GM10266 (cell line): Measurements from ENCODE around the gene CUL4B.
"Not testable (repeated sequence)": the region's sequence is repeated elsewhere in the genome, so short reads cannot be mapped to it uniquely, and the experiment has no call there.

ENCODE experiments used
- DNase-seq: peaks from one replicate; pipeline ENCODE4 v3.0.0; 2012; ENCODE audit errors: extremely low spot score
- TF ChIP-seq, protein P1 (sequence below): IDR thresholded peaks from 2 replicates; pipeline ENCODE4 v1.5.1; 2012; ENCODE audit warnings: mild to moderate bottlenecking, low read depth; ENCODE audit not compliant: control insufficient read depth, insufficient read depth; ENCODE audit errors: missing control alignments

The CUL4B gene

GRCh38 chrX:120560842-120561633 lies at the start of gene CUL4B:
Gene CUL4B (minus strand): TSS chrX:120560962. CDS start chrX:120560638, 324 bp downstream.
- TF ChIP-seq, protein P1, sequence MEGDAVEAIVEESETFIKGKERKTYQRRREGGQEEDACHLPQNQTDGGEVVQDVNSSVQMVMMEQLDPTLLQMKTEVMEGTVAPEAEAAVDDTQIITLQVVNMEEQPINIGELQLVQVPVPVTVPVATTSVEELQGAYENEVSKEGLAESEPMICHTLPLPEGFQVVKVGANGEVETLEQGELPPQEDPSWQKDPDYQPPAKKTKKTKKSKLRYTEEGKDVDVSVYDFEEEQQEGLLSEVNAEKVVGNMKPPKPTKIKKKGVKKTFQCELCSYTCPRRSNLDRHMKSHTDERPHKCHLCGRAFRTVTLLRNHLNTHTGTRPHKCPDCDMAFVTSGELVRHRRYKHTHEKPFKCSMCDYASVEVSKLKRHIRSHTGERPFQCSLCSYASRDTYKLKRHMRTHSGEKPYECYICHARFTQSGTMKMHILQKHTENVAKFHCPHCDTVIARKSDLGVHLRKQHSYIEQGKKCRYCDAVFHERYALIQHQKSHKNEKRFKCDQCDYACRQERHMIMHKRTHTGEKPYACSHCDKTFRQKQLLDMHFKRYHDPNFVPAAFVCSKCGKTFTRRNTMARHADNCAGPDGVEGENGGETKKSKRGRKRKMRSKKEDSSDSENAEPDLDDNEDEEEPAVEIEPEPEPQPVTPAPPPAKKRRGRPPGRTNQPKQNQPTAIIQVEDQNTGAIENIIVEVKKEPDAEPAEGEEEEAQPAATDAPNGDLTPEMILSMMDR: no peak
- peak; percentile 73 for DNase-seq

DNA sequence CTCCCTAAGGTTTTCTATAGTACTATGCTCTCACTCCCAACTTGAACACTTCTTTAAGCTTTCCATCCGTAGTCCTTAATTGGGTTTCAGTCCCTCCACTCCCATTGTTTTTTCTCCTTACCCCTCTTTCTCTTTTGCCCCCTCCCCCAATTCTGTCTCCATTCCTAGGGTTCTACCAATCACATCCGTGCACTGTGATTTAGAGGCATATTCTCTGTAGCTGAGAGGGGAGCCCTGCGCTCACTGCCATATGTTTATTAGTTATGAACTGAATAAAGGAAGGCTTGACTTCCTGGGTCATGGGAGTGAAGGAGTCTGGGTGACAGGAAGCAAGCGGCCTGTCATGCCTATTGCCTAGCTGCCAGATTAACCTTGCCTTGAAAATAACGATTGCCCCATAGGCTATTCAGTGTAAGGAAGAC lies 43.6 kb upstream of the CUL4B start:
- peak; percentile 14 for DNase-seq
- TF ChIP-seq, protein P1: no peak

DNA sequence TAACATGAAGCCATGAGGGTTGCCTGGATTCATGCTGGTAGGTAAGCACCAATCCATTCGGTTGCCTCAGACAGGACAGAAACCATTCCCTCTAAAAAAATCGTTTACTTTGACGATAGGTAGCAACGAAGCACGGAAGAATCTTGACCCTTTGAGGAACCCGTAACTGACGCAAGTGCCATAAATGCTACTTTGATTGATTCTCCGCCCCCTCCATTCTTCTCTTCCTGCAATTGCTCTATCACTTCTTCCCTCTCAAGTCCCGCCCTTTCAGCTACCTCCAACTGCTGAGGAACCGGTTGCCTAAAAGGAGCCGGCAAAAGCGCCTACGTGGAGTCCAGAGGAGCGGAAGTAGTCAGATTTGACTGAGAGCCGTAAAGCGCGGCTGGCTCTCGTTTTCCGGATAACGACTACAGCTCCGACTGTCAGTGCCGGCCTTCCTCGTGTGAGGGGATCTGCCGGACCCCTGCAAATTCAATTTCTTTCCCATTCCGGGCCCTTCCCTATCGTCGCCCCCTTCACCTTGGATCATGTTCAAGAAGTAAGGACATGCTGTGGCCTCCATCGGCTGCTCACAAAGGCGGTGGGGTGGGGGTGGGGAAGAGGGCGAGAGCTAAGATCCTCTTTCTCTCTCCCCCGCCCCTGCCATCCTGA lies 43.1 kb upstream of the CUL4B start, which contains the start of gene MCTS1:
Gene MCTS1 (plus strand): TSS at position 395 of the 654 bp plus-strand sequence. CDS start 136 bp downstream, at position 531.
- TF ChIP-seq, protein P1: no peak
- peak; percentile 51 for DNase-seq

DNA sequence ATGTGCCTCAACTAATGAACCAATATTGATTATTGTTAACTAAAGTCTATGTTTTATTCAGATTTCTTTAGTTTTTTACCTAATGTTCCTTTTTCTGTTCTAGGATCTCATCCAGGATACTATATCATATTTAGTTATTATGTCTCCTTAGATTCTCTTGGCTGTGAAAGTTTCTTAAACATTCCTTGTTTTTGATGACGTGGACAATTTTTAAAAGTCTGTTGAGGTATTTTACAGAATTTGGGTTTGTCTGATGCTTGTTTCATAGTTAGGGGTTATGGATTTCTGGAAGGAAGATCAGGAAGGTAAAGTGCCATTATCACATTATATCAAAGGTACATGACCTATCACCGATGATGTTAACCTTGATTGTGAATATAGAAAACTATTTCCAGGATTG lies 24.9 kb upstream of the CUL4B start:
- TF ChIP-seq, protein P1: no peak
- no peak for DNase-seq

DNA sequence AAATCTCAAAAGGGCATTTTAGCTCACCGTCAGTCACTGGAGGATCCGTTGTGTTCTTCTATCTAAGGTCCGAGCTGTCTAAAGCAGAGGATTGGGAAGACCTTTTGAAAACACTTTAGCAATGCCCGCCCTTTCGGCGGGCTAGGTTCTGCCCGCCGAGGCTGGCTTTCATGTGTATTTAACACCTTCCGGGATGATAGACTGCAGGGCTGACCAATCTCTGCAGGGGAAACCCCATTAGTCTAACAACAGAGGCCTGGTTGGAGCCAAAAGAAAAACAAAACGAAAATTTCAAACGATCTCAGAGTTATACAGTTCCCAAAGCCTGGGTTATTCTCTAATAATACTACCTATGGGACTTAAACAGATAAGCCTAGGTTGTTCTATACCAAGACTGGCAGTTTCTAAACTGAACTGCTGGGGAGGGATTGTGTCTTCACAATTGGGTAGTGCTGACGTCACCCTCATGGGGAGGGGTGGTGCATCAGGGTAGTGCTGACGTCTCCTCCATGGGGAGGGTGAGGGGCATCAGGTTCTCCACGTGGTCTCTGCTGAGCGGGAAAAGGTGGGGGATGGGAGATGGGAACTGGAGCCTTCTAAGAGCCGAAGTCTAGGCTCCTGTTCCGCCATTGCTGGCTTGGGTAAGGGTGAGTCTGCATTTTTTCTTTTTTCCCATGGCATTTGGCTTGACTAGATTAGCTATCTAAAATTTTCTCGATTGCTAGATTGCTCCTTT lies 14.8 kb upstream of the CUL4B start:
- no peak for DNase-seq
- TF ChIP-seq, protein P1: no peak

DNA sequence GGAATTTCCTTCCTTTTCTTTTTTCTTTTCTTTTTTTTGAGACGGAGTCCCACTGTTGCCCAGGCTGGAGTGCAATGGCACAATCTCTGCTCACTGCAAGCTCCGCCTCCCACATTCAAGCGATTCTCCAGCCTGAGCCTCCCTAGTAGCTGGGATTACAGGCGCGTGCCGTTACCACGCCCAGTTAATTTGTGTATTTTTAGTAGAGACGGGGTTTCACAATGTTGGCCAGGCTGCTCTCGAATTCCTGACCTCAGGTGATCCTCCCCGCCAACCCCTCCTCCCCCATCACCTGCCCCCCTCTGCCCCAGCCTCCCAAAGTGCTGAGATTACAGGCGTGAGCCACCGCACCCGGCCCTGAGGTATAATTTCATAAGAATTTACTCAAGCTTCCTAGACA lies 13.0 kb upstream of the CUL4B start:
- DNase-seq: not testable (repeated sequence)

DNA sequence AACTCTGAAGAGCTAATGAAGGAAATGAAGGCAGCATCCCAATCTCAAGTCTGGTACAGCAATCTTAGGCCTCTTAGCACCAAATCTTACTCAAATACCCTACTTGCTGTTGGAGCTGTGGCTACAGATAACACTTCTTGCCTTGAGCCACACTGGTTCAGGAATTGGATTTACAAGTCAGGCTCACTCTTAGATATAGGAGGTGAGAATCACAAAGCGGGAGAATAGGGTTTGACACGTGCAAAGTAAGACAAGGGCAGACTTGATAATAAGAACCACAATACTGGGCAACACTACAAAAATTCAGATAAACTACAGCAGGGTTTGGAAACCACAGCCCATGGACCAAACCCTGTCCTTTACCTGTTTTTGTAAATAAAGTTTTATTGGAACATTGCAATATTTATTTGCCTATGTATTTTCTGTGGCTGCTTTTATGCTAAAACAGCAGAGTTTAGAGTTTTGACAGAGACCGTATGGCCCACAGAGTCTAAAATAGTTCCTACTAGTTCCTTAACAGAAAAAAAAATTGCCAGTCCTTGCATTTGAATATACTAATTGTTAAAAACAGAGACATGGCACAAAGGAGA lies 9.3 kb upstream of the CUL4B start:
- no peak for DNase-seq
- TF ChIP-seq, protein P1: no peak
